GM12878 (cell line): ENCODE results near the gene VPS18. TPM values are rescaled to one million over a fixed set of nuclear protein-coding genes. Genes with fewer than 3 reads are reported as not detected.

Experiments
- BCLAF1 ChIP-seq: fragments of 450-650 bp; IDR thresholded peaks from 2 replicates; pipeline ENCODE4 v1.6.1; 2017; ENCODE audit warnings: antibody characterized with exemption, mild to moderate bottlenecking, moderate library complexity
- BMI1 ChIP-seq: fragments of 450-650 bp; IDR thresholded peaks from 2 replicates; pipeline ENCODE4 v1.6.1; 2016; ENCODE audit warnings: mild to moderate bottlenecking, moderate library complexity, borderline replicate concordance
- ESRRA ChIP-seq: IDR thresholded peaks from 2 replicates; pipeline ENCODE4 v1.6.1; 2012; ENCODE audit warnings: mild to moderate bottlenecking, low read length, improper control_type of control experiment
- GATAD2B ChIP-seq: fragments of 450-650 bp; conservative IDR thresholded peaks from 2 replicates; pipeline ENCODE4 v1.6.1; 2017; ENCODE audit warnings: low read depth, mild to moderate bottlenecking, moderate library complexity
- JUND ChIP-seq: IDR thresholded peaks from 2 replicates; pipeline ENCODE4 v1.6.1; 2012; ENCODE audit warnings: low read depth, mild to moderate bottlenecking, low read length, improper control_type of control experiment, moderate library complexity
- MTA3 ChIP-seq: IDR thresholded peaks from 2 replicates; pipeline ENCODE4 v1.6.1; 2012; ENCODE audit warnings: low read length, inconsistent platforms, borderline replicate concordance
- MXI1 ChIP-seq: fragments of 150-350 bp; IDR thresholded peaks from 2 replicates; pipeline ENCODE4 v1.6.1; 2011; ENCODE audit warnings: low read depth, mild to moderate bottlenecking, inconsistent platforms, low read length, improper control_type of control experiment
- MYC ChIP-seq: IDR thresholded peaks from 2 replicates; pipeline ENCODE4 v1.6.1; 2011; ENCODE audit warnings: mild to moderate bottlenecking, low read length, moderate library complexity, inconsistent platforms; ENCODE audit not compliant: insufficient read depth, insufficient replicate concordance, insufficient read length, severe bottlenecking
- RAD21 ChIP-seq: IDR thresholded peaks from 2 replicates; pipeline ENCODE4 v1.6.1; 2011; ENCODE audit warnings: mild to moderate bottlenecking, low read depth, low read length, moderate library complexity; ENCODE audit not compliant: insufficient read depth
- SMC3 ChIP-seq: IDR thresholded peaks from 2 replicates; pipeline ENCODE4 v1.6.1; 2011; ENCODE audit warnings: low read length, improper control_type of control experiment, borderline replicate concordance
- SP1 ChIP-seq: IDR thresholded peaks from one replicate; pipeline ENCODE4 v1.6.1; 2011; ENCODE audit warnings: low read depth, low read length
- SRF ChIP-seq, 2 experiments: IDR thresholded peaks; 2 replicates each; pipeline ENCODE4 v1.6.1; 2011; ENCODE audit warnings: low read depth in 2 of 2, low read length in 2 of 2, mild to moderate bottlenecking in 1 of 2, moderate library complexity in 1 of 2
- STAT3 ChIP-seq: IDR thresholded peaks from 2 replicates; pipeline ENCODE4 v1.6.1; 2011; ENCODE audit warnings: low read depth, low read length, improper control_type of control experiment
- TCF3 ChIP-seq: IDR thresholded peaks from 2 replicates; pipeline ENCODE4 v1.6.1; 2012; ENCODE audit warnings: low read depth, mild to moderate bottlenecking, low read length, borderline replicate concordance; ENCODE audit not compliant: insufficient read depth
- WRNIP1 ChIP-seq: IDR thresholded peaks from 2 replicates; pipeline ENCODE4 v1.6.1; 2011; ENCODE audit warnings: low read depth, low read length, improper control_type of control experiment, borderline replicate concordance
- ZNF274 ChIP-seq: IDR thresholded peaks from one replicate; pipeline ENCODE4 v1.8.0; 2011; ENCODE audit not compliant: insufficient read length, insufficient read depth
- ZNF592 ChIP-seq: fragments of 450-650 bp; IDR thresholded peaks from 2 replicates; pipeline ENCODE4 v1.6.1; 2017; ENCODE audit warnings: mild to moderate bottlenecking, moderate library complexity
- polyA plus RNA-seq, 11 experiments: library from polyadenylated mRNA; depleted of rRNA in 4 of 11; unstranded in 6 of 11; stranded (reverse) in 5 of 11; fragments of >200 nt; fragmentation: Nextera tagmentation in 4 of 11; fragmentation: Illumina TruSeq in 1 of 11; extraction: Ambion mirVana in 4 of 11; extraction: Trizol in 1 of 11; gene quantifications; 1 replicate in 1 of 11; 2 replicates in 10 of 11; pipeline versions ENCODE4 v1.2.1 to v1.2.3, GENCODE V29; 2011 to 2016; ENCODE audit warnings: inconsistent platforms in 2 of 11, missing spikeins in 2 of 11, low read depth in 1 of 11
- total RNA-seq, 4 experiments: library from RNA; depleted of rRNA in 3 of 4; stranded (reverse); fragments of >200 nt in 3 of 4; fragmentation: Illumina TruSeq in 1 of 4; extraction: Trizol in 1 of 4; gene quantifications; 2 replicates each; pipeline versions ENCODE4 v1.2.1 to v1.2.3, GENCODE V29; 2013 to 2021
- TF ChIP-seq, protein P1 (sequence below): fragments of 450-650 bp; IDR thresholded peaks from 2 replicates; pipeline ENCODE4 v1.6.1; 2014; ENCODE audit warnings: mild to moderate bottlenecking
- TF ChIP-seq, protein P2 (sequence below): IDR thresholded peaks from 2 replicates; pipeline ENCODE4 v1.6.1; 2011; ENCODE audit warnings: borderline replicate concordance, low read depth, mild to moderate bottlenecking, moderate library complexity, low read length; ENCODE audit not compliant: insufficient read depth, poor library complexity, severe bottlenecking

Gene VPS18
- total and polyA plus RNA-seq, 10 of the 15 experiments (the other 5 are each of a cell fraction or from before 2014, with no cell fraction given), result 0.71 to 20.4 (median 10.6) TPM

GRCh38 chr15:40871749-40872617 lies 22.3 kb upstream of the VPS18 start (continued):
- TF ChIP-seq GATAD2B, result peak; percentile 100
- TF ChIP-seq WRNIP1, result 0 out of 2 replicates have a peak, but pooled peaks have one; percentile 54
- TF ChIP-seq STAT3, result 0 out of 2 replicates have a peak, but pooled peaks have one; percentile 45
- TF ChIP-seq TCF3, result peak; percentile 65; the same call in 1 of the 2 replicates
- TF ChIP-seq, protein P1, sequence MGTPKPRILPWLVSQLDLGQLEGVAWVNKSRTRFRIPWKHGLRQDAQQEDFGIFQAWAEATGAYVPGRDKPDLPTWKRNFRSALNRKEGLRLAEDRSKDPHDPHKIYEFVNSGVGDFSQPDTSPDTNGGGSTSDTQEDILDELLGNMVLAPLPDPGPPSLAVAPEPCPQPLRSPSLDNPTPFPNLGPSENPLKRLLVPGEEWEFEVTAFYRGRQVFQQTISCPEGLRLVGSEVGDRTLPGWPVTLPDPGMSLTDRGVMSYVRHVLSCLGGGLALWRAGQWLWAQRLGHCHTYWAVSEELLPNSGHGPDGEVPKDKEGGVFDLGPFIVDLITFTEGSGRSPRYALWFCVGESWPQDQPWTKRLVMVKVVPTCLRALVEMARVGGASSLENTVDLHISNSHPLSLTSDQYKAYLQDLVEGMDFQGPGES, result no peak
- peak; percentile 79; the same call in 1 of the 2 replicates for TF ChIP-seq MTA3
- TF ChIP-seq SRF (IDR thresholded peaks at IDR 0.05; ENCODE audit: low read depth in 2 of 2, low read length in 2 of 2), result peak in 1 of 2 experiments; percentile 12; a peak in 1 of 4 replicates
- peak; percentile 49; the same call in 1 of the 2 replicates for TF ChIP-seq MXI1
- TF ChIP-seq BCLAF1, result no peak
- peak; percentile 23; the same call in 1 of the 2 replicates for TF ChIP-seq SMC3
- TF ChIP-seq ZNF274, result no peak
- TF ChIP-seq ESRRA, result peak; percentile 88
- TF ChIP-seq BMI1, result no peak
- TF ChIP-seq, protein P2, sequence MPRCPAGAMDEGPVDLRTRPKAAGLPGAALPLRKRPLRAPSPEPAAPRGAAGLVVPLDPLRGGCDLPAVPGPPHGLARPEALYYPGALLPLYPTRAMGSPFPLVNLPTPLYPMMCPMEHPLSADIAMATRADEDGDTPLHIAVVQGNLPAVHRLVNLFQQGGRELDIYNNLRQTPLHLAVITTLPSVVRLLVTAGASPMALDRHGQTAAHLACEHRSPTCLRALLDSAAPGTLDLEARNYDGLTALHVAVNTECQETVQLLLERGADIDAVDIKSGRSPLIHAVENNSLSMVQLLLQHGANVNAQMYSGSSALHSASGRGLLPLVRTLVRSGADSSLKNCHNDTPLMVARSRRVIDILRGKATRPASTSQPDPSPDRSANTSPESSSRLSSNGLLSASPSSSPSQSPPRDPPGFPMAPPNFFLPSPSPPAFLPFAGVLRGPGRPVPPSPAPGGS, result peak; percentile 100
- TF ChIP-seq SP1, result peak; percentile 71
- peak; percentile 85 for TF ChIP-seq JUND
- no peak for TF ChIP-seq RAD21
- no peak for TF ChIP-seq MYC
- TF ChIP-seq ZNF592, result no peak
